ENCODE data around the gene CCDC192. TPM values are rescaled to one million over a fixed set of nuclear protein-coding genes. Genes with fewer than 3 reads are reported as not detected.

Gene CCDC192
- total and polyA plus RNA-seq, 9 donors: 0.26 to 2.6 (median 0.91) TPM; not detected in 1

DNA sequence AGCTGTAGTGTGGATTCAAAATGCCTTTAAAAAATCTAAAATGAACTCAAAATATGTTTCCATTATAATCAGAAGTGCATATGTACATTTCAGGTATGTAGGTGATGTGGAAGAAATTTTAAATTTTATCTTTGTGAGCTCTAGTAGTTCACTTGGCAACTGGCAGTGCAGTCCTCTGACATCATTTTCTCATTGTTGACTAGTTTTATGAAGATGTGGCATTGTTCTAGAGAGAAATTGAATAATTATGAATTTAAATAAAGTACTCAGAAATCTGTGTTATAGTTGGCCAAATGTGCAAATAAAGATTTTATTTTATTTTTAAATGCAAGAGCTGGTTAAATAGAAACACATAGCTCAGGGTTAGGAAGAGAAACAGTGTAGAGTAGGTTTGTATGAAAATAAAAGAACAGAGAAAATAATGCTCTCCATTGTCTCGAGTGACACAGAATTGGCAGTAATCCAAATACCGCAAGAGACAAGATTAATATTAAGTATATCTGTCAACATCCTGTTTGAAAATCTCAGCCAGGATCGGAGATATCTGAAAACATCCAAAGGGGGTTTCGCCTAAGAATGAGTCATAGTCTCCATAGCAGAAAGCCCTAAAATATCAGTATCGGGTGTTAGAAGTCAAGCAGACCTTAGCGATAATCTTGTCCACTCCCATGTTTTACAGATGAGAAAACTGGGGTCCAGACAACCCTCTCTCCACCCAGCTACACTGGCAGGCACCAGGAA, 189.4 kb downstream of the CCDC192 start:
- H3K4me1 ChIP-seq (ENCODE audit: insufficient read depth): no peaks in the 10 kb centered on the region
- intact Hi-C loops (cut with DNase I): no loop called here
- DNase-seq: no peak
- H3K27ac ChIP-seq: no peak overlapping the region
- H3K27me3 ChIP-seq: no peaks in the 10 kb centered on the region
- TF ChIP-seq, protein P1, sequence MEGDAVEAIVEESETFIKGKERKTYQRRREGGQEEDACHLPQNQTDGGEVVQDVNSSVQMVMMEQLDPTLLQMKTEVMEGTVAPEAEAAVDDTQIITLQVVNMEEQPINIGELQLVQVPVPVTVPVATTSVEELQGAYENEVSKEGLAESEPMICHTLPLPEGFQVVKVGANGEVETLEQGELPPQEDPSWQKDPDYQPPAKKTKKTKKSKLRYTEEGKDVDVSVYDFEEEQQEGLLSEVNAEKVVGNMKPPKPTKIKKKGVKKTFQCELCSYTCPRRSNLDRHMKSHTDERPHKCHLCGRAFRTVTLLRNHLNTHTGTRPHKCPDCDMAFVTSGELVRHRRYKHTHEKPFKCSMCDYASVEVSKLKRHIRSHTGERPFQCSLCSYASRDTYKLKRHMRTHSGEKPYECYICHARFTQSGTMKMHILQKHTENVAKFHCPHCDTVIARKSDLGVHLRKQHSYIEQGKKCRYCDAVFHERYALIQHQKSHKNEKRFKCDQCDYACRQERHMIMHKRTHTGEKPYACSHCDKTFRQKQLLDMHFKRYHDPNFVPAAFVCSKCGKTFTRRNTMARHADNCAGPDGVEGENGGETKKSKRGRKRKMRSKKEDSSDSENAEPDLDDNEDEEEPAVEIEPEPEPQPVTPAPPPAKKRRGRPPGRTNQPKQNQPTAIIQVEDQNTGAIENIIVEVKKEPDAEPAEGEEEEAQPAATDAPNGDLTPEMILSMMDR (IDR thresholded peaks at IDR 0.05): no peak
- TF ChIP-seq EP300 (IDR thresholded peaks at IDR 0.05) (no peak), POLR2A (IDR thresholded peaks at IDR 0.05) (no peak)
- no peaks in the 10 kb centered on the region for H3K36me3 ChIP-seq
- 12 to 20% (median 13%) methylated on average over 6 of the region's 6 CpGs for WGBS, 3 donors
- H3K4me3 ChIP-seq: no peak overlapping the region
- H3K9me3 ChIP-seq: no peaks in the 10 kb centered on the region

DNA sequence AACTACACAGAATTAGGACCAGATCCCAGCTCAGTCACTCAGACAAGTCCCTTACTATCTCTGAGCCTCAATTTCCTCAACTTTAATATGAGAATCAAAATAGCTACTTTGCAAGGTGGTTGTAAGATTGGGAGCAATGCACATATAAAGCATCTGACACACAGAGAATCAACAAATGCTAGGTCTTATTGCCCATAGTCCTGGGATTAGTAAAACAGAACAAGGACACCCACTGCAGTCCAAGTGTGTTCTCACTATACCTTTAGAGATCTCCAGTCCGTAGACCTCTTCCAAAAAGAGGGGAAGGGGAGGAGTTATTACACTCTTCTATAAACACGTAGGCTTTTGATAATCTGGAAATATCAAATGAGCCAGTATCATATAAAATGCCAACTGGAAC, 190.0 kb downstream of the CCDC192 start:
- H3K4me3 ChIP-seq: no peak overlapping the region
- no peak overlapping the region for H3K27ac ChIP-seq
- no peaks in the 10 kb centered on the region for H3K9me3 ChIP-seq
- 66 to 76% (median 73%) methylated on average over 2 of the region's 2 CpGs for WGBS, 3 donors
- intact Hi-C loops (cut with DNase I): no loop called here
- no peaks in the 10 kb centered on the region for H3K4me1 ChIP-seq (ENCODE audit: insufficient read depth)
- TF ChIP-seq, protein P1 (IDR thresholded peaks at IDR 0.05): no peak
- no peak for TF ChIP-seq POLR2A (IDR thresholded peaks at IDR 0.05)
- TF ChIP-seq EP300 (IDR thresholded peaks at IDR 0.05): no peak
- no peaks in the 10 kb centered on the region for H3K27me3 ChIP-seq
- H3K36me3 ChIP-seq: no peaks in the 10 kb centered on the region
- no peak for DNase-seq

DNA sequence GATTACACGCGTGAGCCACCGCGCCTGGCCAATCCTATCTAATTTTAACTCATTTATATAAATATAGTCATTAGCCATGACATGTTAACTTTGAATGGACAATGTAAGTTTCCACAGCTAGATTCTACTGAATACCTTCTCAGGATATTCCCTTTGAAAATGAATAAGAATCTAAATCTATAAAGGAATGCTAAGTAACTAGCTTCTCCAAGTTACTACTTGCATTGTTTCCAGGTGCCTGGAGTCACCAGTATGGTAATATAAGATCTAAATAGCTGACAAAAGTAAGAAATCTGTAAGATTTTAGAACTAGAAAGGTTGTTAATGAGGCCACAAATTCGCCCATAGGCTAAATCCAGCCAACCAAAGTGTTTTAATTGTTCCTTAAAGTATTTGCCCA, 191.3 kb downstream of the CCDC192 start:
- H3K4me3 ChIP-seq: no peak overlapping the region
- intact Hi-C loops (cut with DNase I): no loop called here
- H3K27me3 ChIP-seq: no peaks in the 10 kb centered on the region
- TF ChIP-seq, protein P1 (IDR thresholded peaks at IDR 0.05): no peak
- no peak for TF ChIP-seq EP300 (IDR thresholded peaks at IDR 0.05)
- no peak for TF ChIP-seq POLR2A (IDR thresholded peaks at IDR 0.05)
- H3K27ac ChIP-seq: no peak overlapping the region
- 96 to 97% (median 97%) methylated on average over 5 of the region's 5 CpGs for WGBS, 3 donors
- no peaks in the 10 kb centered on the region for H3K36me3 ChIP-seq
- no peak for DNase-seq
- no peaks in the 10 kb centered on the region for H3K4me1 ChIP-seq (ENCODE audit: insufficient read depth)
- no peaks in the 10 kb centered on the region for H3K9me3 ChIP-seq

DNA sequence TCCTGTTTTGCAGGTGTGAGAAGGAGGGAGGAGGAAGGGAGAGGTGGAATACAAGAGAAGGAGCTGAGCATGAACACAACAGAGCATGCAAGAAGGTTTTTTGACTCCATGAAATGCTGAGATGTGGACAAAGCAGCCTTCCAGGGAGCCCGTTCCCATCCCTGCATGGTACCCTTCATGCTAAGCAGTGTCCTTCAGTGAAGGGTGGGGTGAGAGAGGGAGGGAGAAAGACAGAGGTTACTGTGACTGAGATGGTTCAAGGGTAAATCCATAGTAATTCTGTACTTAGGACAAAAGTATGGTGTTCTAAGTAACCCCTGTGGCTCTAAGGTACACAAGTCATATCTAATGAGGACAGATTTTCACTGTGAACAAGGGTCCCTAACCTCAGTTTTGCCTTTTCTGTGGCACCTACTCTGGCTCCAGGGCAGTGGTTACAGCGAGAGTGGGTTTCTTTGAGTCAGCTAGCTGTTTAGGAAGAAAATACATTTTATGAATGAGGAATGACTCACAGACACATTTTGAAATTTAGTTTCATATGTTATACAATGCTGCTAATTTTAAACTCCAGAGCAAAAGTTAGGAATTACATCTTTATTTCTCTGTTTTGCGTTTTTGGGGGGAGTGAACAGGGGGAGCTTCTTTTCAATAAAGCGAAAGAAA, 195.5 kb downstream of the CCDC192 start:
- Histone ChIP-seq H3K4me1 (ENCODE audit: insufficient read depth) (no peaks in the 10 kb centered on the region), H3K36me3 (no peaks in the 10 kb centered on the region), H3K27ac (no peak overlapping the region), H3K9me3 (no peaks in the 10 kb centered on the region), H3K27me3 (no peaks in the 10 kb centered on the region), H3K4me3 (no peak overlapping the region)
- TF ChIP-seq, protein P1 (IDR thresholded peaks at IDR 0.05): no peak
- TF ChIP-seq POLR2A (IDR thresholded peaks at IDR 0.05): no peak
- no peak for TF ChIP-seq EP300 (IDR thresholded peaks at IDR 0.05)
- 85 to 93% (median 89%) methylated on average over 4 of the region's 4 CpGs for WGBS, 3 donors
- no peak for DNase-seq
- intact Hi-C loops (cut with DNase I): no loop called here

Measured in ovary (tissue), 9 donors.